GM19463 (cell line): Measurements from ENCODE around the gene MRPL20.
A peak's percentile ranks its signal among the peaks of the same experiment; 100 is the strongest.
"Not testable (repeated sequence)": the region's sequence is repeated elsewhere in the genome, so short reads cannot be mapped to it uniquely, and the experiment has no call there.

Source experiments
- ATAC-seq: cut with Tn5 transposase; IDR thresholded peaks from one replicate; pipeline ENCODE4 v1.9.1; 2021; ENCODE audit warnings: mild to moderate bottlenecking, moderate library complexity; ENCODE audit not compliant: unreplicated experiment

MRPL20 gene

GRCh38 chr1:1411626-1412025 lies 4.5 kb upstream of the MRPL20 start:
- no peak for ATAC-seq

- ATAC-seq = not testable (repeated sequence)
Measured at GRCh38 chr1:1410238-1410637, 3.1 kb upstream of the MRPL20 start.

- ATAC-seq = peak; percentile 13
Measured at GRCh38 chr1:1407636-1408318, 684 bp upstream of the MRPL20 start.

- ATAC-seq = no peak
Measured at GRCh38 chr1:1406101-1406820, 832 bp downstream of the MRPL20 start.

GRCh38 chr1:1403653-1404052 lies 3.4 kb downstream of the MRPL20 start:
- ATAC-seq = no peak

GRCh38 chr1:1402901-1403392 lies 4.1 kb downstream of the MRPL20 start:
- not testable (repeated sequence) for ATAC-seq

- ATAC-seq = no peak
Measured at GRCh38 chr1:1402072-1402900, 4.8 kb downstream of the MRPL20 start.

GRCh38 chr1:1401457-1402010 lies 5.6 kb downstream of the MRPL20 start:
- ATAC-seq = no peak

- no peak for ATAC-seq
Measured at GRCh38 chr1:1400576-1401456, 6.3 kb downstream of the MRPL20 start.

GRCh38 chr1:1399872-1400575 lies 7.1 kb downstream of the MRPL20 start:
- ATAC-seq = no peak

GRCh38 chr1:1399187-1399871 lies 7.8 kb downstream of the MRPL20 start, which contains the start of gene CCNL2:
Gene CCNL2, minus strand, starts transcription at chr1:1399335. Its CDS starts 29 bp downstream, at chr1:1399306.
- ATAC-seq = peak; percentile 96

GRCh38 chr1:1398677-1399186 lies 8.4 kb downstream of the MRPL20 start:
- ATAC-seq = peak; percentile 3

- ATAC-seq = no peak
Measured at GRCh38 chr1:1397839-1398523, 9.1 kb downstream of the MRPL20 start.

- ATAC-seq = no peak
Measured at GRCh38 chr1:1395166-1395565, 11.9 kb downstream of the MRPL20 start.

- ATAC-seq = no peak
Measured at GRCh38 chr1:1394116-1394515, 13.0 kb downstream of the MRPL20 start.

GRCh38 chr1:1393428-1393827 lies 13.7 kb downstream of the MRPL20 start:
- ATAC-seq = no peak

GRCh38 chr1:1393014-1393413 lies 14.1 kb downstream of the MRPL20 start:
- no peak for ATAC-seq

GRCh38 chr1:1391225-1391624 lies 15.9 kb downstream of the MRPL20 start:
- ATAC-seq = no peak
